Measurements from ENCODE around the gene CNTNAP2.

GRCh38 chr7:146443102-146443501 is 326.5 kb downstream of the CNTNAP2 start:
- no peak for TF ChIP-seq CTCF (conservative IDR thresholded peaks at IDR 0.05; ENCODE audit: low read depth, low read length)
- TF ChIP-seq SMC3 (IDR thresholded peaks at IDR 0.05; ENCODE audit: low read depth, low read length), result no peak
- TF ChIP-seq POLR2A (IDR thresholded peaks at IDR 0.05; ENCODE audit: low read depth, low read length), result no peak
- no peak for TF ChIP-seq MXI1 (IDR thresholded peaks at IDR 0.05; ENCODE audit: borderline replicate concordance, low read depth, low read length)
- TF ChIP-seq BHLHE40 (IDR thresholded peaks at IDR 0.05; ENCODE audit: low read depth, low read length), result no peak
- TF ChIP-seq RAD21 (IDR thresholded peaks at IDR 0.05; ENCODE audit: low read length), result no peak
- no peak for TF ChIP-seq MAZ (IDR thresholded peaks at IDR 0.05; ENCODE audit: borderline replicate concordance, low read depth, low read length)
- TF ChIP-seq RFX5 (IDR thresholded peaks at IDR 0.05; ENCODE audit: low read depth, low read length), result no peak
- TF ChIP-seq CHD1 (IDR thresholded peaks at IDR 0.05; ENCODE audit: low read depth, low read length), result no peak
- TF ChIP-seq USF2 (IDR thresholded peaks at IDR 0.05; ENCODE audit: low read depth, low read length), result no peak
- no peak for TF ChIP-seq ELK1 (IDR thresholded peaks at IDR 0.05; ENCODE audit: borderline replicate concordance, low read depth, low read length)
- no peak for TF ChIP-seq FOS (IDR thresholded peaks at IDR 0.05; ENCODE audit: low read depth, low read length)
- no peak for TF ChIP-seq NFE2L2 (IDR thresholded peaks at IDR 0.05; ENCODE audit: low read depth, low read length)
- TF ChIP-seq MAFK (IDR thresholded peaks at IDR 0.05; ENCODE audit: low read depth, low read length), result peak; percentile 81
